WTC11 (cell line): Measurements from ENCODE around the gene GALNTL6. TPM values are rescaled to one million over a fixed set of nuclear protein-coding genes. Genes with fewer than 3 reads are reported as not detected.

Experiments used
- ATAC-seq: fragments of 200-7000 bp; cut with Tn5 transposase; 2 replicates; pipeline ENCODE4 v1.10.0; 2021; ENCODE audit warnings: mild to moderate bottlenecking, moderate library complexity
- CTCF ChIA-PET: fragments of 300-600 bp; sonication (Branson Sonifier 250); formaldehyde crosslinking; loops from one replicate; lab custom pipeline; 2021; ENCODE audit warnings: antibody characterized with exemption; lab: Charles Lee
- POLR2A ChIA-PET: fragments of 350-600 bp; sonication (Branson Sonifier 250); formaldehyde crosslinking; loops from one replicate; lab custom pipeline; 2021; ENCODE audit warnings: antibody characterized with exemption; lab: Charles Lee
- DNase-seq: peaks from one replicate; pipeline ENCODE4 v3.0.0; 2021; ENCODE audit warnings: low spot score
- H3K27ac Mint-ChIP-seq: 2 replicates; pipeline ENCODE4 v1.8.0; 2021; ENCODE audit warnings: mixed read lengths
- H3K27me3 Mint-ChIP-seq: 2 replicates; pipeline ENCODE4 v1.8.0; 2021; ENCODE audit warnings: low read depth, mild to moderate bottlenecking, moderate library complexity, mixed read lengths
- H3K36me3 Mint-ChIP-seq: 2 replicates; pipeline ENCODE4 v1.8.0; 2021; ENCODE audit warnings: mixed read lengths
- H3K4me1 Mint-ChIP-seq: 2 replicates; pipeline ENCODE4 v1.8.0; 2022; ENCODE audit warnings: mixed read lengths
- H3K4me3 Mint-ChIP-seq: 2 replicates; pipeline ENCODE4 v1.8.0; 2021; ENCODE audit warnings: mild to moderate bottlenecking, moderate library complexity, mixed read lengths
- H3K9me3 Mint-ChIP-seq: 2 replicates; pipeline ENCODE4 v1.8.0; 2021; ENCODE audit warnings: mixed read lengths
- CREB1 ChIP-seq: sonication (generic); formaldehyde crosslinking; IDR thresholded peaks from 2 replicates; pipeline ENCODE4 v1.8.0; 2023; ENCODE audit warnings: mild to moderate bottlenecking, missing genetic modification reagents
- ESRRA ChIP-seq: sonication (generic); formaldehyde crosslinking; IDR thresholded peaks from 2 replicates; pipeline ENCODE4 v1.8.1; 2022; ENCODE audit warnings: mild to moderate bottlenecking, missing genetic modification reagents, borderline replicate concordance
- GABPB1 ChIP-seq: sonication (generic); formaldehyde crosslinking; IDR thresholded peaks from 2 replicates; pipeline ENCODE4 v1.8.1; 2023; ENCODE audit warnings: mild to moderate bottlenecking, missing genetic modification reagents
- OVOL2 ChIP-seq: fragments of 250-450 bp; sonication (Bioruptor Pico); IDR thresholded peaks from 2 replicates; pipeline ENCODE4 v1.9.0; 2021; ENCODE audit warnings: mild to moderate bottlenecking, borderline replicate concordance
- RORB ChIP-seq: fragments of 250-450 bp; sonication (Bioruptor Pico); IDR thresholded peaks from 2 replicates; pipeline ENCODE4 v1.9.0; 2021; ENCODE audit warnings: mild to moderate bottlenecking
- ZBTB21 ChIP-seq: sonication (generic); formaldehyde crosslinking; IDR thresholded peaks from 2 replicates; pipeline ENCODE4 v1.8.1; 2023; ENCODE audit warnings: mild to moderate bottlenecking, missing genetic modification reagents, borderline replicate concordance
- ZNF138 ChIP-seq: sonication (generic); formaldehyde crosslinking; conservative IDR thresholded peaks from 2 replicates; pipeline ENCODE4 v1.8.1; 2022; ENCODE audit warnings: mild to moderate bottlenecking, moderate library complexity, missing genetic modification reagents
- ZNF232 ChIP-seq: sonication (generic); formaldehyde crosslinking; IDR thresholded peaks from 2 replicates; pipeline ENCODE4 v1.8.0; 2022; ENCODE audit warnings: mild to moderate bottlenecking, missing genetic modification reagents
- ZNF396 ChIP-seq: fragments of 250-450 bp; sonication (Bioruptor Pico); IDR thresholded peaks from 2 replicates; pipeline ENCODE4 v1.8.0; 2021; ENCODE audit warnings: mild to moderate bottlenecking, moderate library complexity, borderline replicate concordance
- ZNF423 ChIP-seq: fragments of 250-450 bp; sonication (Bioruptor Pico); IDR thresholded peaks from 2 replicates; pipeline ENCODE4 v2.1.2; 2022; ENCODE audit warnings: mild to moderate bottlenecking, moderate library complexity
- total RNA-seq: library from RNA; stranded (reverse); gene quantifications from 3 replicates; pipeline ENCODE4 v1.2.3, GENCODE V29; 2021
- TF ChIP-seq, protein P1 (sequence below): sonication (generic); formaldehyde crosslinking; IDR thresholded peaks from 2 replicates; pipeline ENCODE4 v1.8.1; 2023; ENCODE audit warnings: mild to moderate bottlenecking, missing genetic modification reagents, moderate library complexity
- TF ChIP-seq, protein P2 (sequence below): sonication (generic); formaldehyde crosslinking; IDR thresholded peaks from 2 replicates; pipeline ENCODE4 v1.8.0; 2022; ENCODE audit warnings: missing genetic modification reagents
- TF ChIP-seq, protein P3 (sequence below): sonication (generic); formaldehyde crosslinking; IDR thresholded peaks from 2 replicates; pipeline ENCODE4 v1.8.0; 2022; ENCODE audit warnings: mild to moderate bottlenecking, missing genetic modification reagents

Gene GALNTL6
- total RNA-seq, 1 experiment from 2014 or later = 0.24 TPM

DNA sequence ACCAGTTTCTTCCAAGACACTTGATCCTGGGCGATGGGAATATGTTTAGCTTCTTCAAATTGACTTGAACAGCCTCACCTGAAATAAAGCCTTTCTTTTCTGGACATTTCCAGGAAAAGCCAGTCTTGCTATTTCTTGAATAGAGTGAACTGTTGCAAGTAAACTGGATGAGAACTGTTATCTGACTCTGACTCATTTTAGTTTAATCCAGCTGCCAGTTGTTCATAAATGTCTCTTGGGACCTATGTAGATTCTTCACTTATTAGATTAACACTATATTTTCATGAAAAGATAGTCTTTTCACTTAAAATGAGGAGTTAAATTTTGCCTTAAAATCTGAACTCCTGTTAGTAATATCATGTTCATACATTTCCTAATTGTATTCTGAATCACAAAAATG is 740.0 kb downstream of the GALNTL6 start:
- no peak for DNase-seq
- no peaks in the 10 kb centered on the region for H3K36me3 Mint-ChIP-seq
- peaks cover 41% of the 10 kb centered on the region for H3K4me1 Mint-ChIP-seq
- TF ChIP-seq, protein P1, sequence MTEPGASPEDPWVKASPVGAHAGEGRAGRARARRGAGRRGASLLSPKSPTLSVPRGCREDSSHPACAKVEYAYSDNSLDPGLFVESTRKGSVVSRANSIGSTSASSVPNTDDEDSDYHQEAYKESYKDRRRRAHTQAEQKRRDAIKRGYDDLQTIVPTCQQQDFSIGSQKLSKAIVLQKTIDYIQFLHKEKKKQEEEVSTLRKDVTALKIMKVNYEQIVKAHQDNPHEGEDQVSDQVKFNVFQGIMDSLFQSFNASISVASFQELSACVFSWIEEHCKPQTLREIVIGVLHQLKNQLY = no peak
- no peak for TF ChIP-seq CREB1 (CRISPR knock-in tag)
- no peak for TF ChIP-seq ZNF423 (CRISPR knock-in tag)
- no peak for TF ChIP-seq GABPB1
- H3K27ac Mint-ChIP-seq = no peak overlapping the region
- peaks cover 3% of the 10 kb centered on the region; the same call in 1 of the 2 replicates for H3K27me3 Mint-ChIP-seq
- CTCF ChIA-PET = interaction anchor here (1.4 kb wide), 1 partner anchor 10 kb away, joined by 3 read pairs; no protein-coding TSS in a partner anchor
- POLR2A ChIA-PET = interaction anchor here (0.7 kb wide), 1 partner anchor 593 kb away, joined by 14 read pairs; no protein-coding TSS in a partner anchor
- ATAC-seq = no peak
- no peak overlapping the region for H3K4me3 Mint-ChIP-seq
- no peaks in the 10 kb centered on the region for H3K9me3 Mint-ChIP-seq

DNA sequence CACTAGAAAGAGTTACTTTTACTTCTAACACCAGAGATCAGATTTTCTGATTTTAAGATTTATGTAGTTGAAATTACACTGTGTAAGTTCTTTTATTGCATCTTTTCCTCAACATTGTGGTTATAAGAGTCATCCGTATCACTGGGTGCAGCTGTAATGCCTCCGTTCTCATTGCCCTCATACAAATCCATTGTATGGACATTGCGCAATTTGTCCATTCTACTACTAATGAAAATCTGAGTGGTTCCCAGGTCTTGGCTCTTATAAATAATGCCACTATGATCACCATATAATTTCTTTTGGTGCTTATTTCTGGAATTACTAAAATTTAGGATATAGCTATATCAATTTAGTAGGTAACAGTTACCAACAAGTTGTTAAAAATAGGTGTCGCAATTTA is 741.4 kb downstream of the GALNTL6 start:
- DNase-seq = no peak
- no peak overlapping the region for H3K27ac Mint-ChIP-seq
- TF ChIP-seq GABPB1 = no peak
- TF ChIP-seq, all 79 proteins: peak for 0
- Mint-ChIP-seq H3K27me3 (no peaks in the 10 kb centered on the region), H3K9me3 (no peaks in the 10 kb centered on the region), H3K4me3 (no peak overlapping the region), H3K36me3 (no peaks in the 10 kb centered on the region), H3K4me1 (peaks cover 29% of the 10 kb centered on the region)
- no peak for ATAC-seq
- ChIA-PET CTCF (no interaction called here), POLR2A (interaction anchor here (0.5 kb wide), 1 partner anchor 291 kb away, joined by 6 read pairs; no protein-coding TSS in a partner anchor)

DNA sequence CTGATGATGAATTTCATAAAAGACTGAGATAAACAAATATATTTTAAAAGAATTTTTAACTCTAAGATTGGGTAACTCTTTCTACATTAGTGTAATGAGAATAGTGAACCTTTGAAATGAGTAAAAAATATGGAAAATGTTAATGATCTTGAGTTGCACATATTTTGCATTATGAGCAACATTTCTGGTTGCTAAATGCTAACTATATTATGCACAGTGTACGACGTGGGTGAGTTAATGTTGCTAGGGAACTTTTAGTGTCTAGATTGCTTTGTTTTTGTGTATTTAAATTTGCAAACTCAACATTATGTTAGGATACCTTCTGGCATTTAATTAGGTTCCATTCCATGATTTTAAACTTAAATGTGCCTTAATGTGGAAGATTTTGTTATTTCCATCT is 742.5 kb downstream of the GALNTL6 start:
- ATAC-seq (no peak), DNase-seq (no peak)
- ChIA-PET CTCF (no interaction called here), POLR2A (no interaction called here)
- Mint-ChIP-seq H3K9me3 (no peaks in the 10 kb centered on the region), H3K4me3 (no peak overlapping the region), H3K27ac (no peak overlapping the region), H3K27me3 (no peaks in the 10 kb centered on the region), H3K4me1 (peaks cover 22% of the 10 kb centered on the region), H3K36me3 (no peaks in the 10 kb centered on the region)
- TF ChIP-seq ESRRA (CRISPR knock-in tag) (no peak), ZNF396 (no peak), OVOL2 (CRISPR knock-in tag) (no peak), ZNF138 (CRISPR knock-in tag) (no peak)
- TF ChIP-seq, protein P2, sequence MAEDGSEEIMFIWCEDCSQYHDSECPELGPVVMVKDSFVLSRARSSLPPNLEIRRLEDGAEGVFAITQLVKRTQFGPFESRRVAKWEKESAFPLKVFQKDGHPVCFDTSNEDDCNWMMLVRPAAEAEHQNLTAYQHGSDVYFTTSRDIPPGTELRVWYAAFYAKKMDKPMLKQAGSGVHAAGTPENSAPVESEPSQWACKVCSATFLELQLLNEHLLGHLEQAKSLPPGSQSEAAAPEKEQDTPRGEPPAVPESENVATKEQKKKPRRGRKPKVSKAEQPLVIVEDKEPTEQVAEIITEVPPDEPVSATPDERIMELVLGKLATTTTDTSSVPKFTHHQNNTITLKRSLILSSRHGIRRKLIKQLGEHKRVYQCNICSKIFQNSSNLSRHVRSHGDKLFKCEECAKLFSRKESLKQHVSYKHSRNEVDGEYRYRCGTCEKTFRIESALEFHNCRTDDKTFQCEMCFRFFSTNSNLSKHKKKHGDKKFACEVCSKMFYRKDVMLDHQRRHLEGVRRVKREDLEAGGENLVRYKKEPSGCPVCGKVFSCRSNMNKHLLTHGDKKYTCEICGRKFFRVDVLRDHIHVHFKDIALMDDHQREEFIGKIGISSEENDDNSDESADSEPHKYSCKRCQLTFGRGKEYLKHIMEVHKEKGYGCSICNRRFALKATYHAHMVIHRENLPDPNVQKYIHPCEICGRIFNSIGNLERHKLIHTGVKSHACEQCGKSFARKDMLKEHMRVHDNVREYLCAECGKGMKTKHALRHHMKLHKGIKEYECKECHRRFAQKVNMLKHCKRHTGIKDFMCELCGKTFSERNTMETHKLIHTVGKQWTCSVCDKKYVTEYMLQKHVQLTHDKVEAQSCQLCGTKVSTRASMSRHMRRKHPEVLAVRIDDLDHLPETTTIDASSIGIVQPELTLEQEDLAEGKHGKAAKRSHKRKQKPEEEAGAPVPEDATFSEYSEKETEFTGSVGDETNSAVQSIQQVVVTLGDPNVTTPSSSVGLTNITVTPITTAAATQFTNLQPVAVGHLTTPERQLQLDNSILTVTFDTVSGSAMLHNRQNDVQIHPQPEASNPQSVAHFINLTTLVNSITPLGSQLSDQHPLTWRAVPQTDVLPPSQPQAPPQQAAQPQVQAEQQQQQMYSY (CRISPR knock-in tag) = no peak

DNA sequence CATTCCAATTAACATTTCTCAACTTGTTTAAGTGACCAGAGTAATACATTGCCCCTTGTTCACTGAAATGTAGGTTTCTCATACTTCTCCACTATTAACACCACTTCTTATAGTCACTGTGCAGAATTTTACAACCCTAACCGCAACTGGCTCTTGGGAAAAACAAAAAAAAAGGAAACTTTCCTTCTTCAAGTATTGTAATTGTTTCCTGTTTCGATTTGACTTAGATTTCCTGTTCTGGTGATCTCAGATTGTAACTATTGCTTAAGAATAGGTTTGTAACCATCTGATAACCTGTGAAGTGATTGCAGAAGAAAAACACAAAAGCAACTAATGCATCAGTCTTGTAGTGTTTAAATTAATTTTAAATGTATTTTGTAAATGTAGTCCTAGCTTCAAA is 760.7 kb downstream of the GALNTL6 start:
- Mint-ChIP-seq H3K4me1 (0 out of 2 replicates have a peak, but pooled peaks cover 2% of the 10 kb centered on the region), H3K9me3 (peaks cover 2% of the 10 kb centered on the region), H3K27ac (no peak overlapping the region), H3K4me3 (no peak overlapping the region), H3K27me3 (no peaks in the 10 kb centered on the region; the same call in 1 of the 2 replicates), H3K36me3 (peaks cover 1% of the 10 kb centered on the region; the same call in 1 of the 2 replicates)
- DNase-seq (no peak), ATAC-seq (no peak)
- CTCF ChIA-PET = no interaction called here
- TF ChIP-seq ZNF232 (CRISPR knock-in tag) = no peak
- no peak for TF ChIP-seq RORB (CRISPR knock-in tag)
- TF ChIP-seq ZBTB21 (CRISPR knock-in tag) = no peak
- TF ChIP-seq, protein P2 (CRISPR knock-in tag) = no peak
- TF ChIP-seq, protein P3, sequence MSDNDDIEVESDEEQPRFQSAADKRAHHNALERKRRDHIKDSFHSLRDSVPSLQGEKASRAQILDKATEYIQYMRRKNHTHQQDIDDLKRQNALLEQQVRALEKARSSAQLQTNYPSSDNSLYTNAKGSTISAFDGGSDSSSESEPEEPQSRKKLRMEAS (CRISPR knock-in tag) = no peak
- POLR2A ChIA-PET = no interaction called here
